G401 (cell line): ENCODE data around the gene GOLGA6D. TPM values are rescaled to one million over a fixed set of nuclear protein-coding genes. Genes with fewer than 3 reads are reported as not detected.
"Not testable (repeated sequence)": the region's sequence is repeated elsewhere in the genome, so short reads cannot be mapped to it uniquely, and the experiment has no call there.

Experiments used
- DNase-seq: peaks from one replicate; pipeline ENCODE4 v3.0.0-alpha.2; 2015; ENCODE audit warnings: low spot score
- in situ Hi-C: cut with HindIII; loops from 2 replicates; pipeline ENCODE4 v1.10.0; 2016; ENCODE audit warnings: low sequenced_read_pairs, mixed read lengths
- total RNA-seq: library from RNA; depleted of rRNA; stranded (reverse); fragments of >200 nt; shearing (Covaris generic); gene quantifications from 2 replicates; pipeline ENCODE4 v1.2.3, GENCODE V29; 2014; rRNA removed

The GOLGA6D gene
- not detected in 2 replicates for total RNA-seq

DNA sequence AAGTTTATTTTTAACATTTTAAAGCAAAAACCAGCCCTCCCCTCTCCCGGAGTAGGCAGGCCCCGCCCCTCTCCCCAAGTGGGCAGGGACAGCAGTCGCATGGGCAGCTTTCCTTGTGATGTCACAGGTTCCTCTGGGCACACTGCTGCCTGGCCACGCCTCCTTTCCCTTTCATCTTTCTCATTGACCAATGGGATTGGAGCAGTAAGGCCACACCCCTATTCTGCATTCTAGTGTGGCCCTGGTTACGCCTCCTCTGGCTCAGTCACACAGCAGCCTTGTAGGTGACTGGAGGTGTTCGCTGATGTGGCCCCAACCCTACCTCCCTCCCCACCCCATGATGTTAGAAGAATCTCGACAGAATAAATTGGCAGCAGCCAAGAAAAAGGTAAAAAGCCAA, at the start of gene GOLGA6D:
Gene GOLGA6D, plus strand, starts transcription at position 264 of the 400 bp plus-strand sequence. Its CDS starts 41 bp downstream, at position 305.
- DNase-seq, in situ Hi-C loops: not testable (repeated sequence)

- no peak for DNase-seq
- in situ Hi-C loops = no loop called here
Measured at GRCh38 chr15:75233504-75234190, 49.0 kb upstream of the GOLGA6D start.

- in situ Hi-C loops = no loop called here
- DNase-seq = no peak
Measured at GRCh38 chr15:75234191-75234810, 48.3 kb upstream of the GOLGA6D start.

- DNase-seq = no peak
- in situ Hi-C loops = no loop called here
Measured at GRCh38 chr15:75235051-75235673, 47.5 kb upstream of the GOLGA6D start.

DNA sequence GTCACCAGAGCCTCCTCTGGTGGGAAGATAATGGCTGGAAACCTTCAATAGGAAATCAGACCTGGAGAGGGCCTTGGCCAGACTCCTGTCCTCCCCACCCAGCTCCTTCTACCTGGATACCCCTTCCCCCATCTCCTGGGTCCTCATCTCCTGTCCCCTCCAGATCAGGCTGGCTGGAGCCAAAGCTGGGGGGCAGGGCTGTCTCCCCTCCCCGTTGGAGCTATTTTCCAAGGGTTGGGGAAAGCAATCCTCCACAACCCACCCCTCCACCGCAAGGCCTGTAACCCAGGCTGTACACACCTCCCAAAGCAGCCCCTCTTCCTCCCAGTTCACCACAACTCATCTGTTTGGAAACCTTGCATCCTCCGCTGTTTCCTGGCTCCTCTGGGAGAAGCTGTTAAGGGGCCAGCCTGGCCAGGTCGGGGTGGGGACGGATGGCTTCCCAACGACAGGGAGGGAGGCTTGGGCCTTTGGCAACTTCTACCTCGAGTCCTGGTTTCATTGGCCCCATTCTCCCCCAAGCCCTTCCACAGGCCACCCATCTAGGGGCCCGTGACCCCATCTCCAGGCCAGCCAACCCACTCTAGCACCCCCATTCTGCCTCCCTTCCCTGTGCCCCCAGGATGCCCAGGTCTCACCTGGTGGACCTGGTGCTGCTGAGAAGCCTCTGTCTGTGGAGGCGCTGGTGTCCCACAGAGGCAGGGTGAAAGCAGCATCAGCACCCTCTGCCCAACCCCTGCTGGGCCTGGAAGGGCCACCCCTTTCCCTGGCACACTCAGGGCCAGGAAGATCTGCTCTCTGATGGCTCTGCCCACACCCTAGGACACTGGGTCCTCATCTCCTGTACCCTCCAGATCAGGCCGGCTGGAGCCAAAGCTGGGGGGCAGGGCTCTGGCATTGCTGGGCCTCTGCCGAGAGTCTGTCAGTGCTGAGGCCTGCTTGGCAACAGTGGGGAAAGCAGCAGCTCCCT, 46.6 kb upstream of the GOLGA6D start:
- in situ Hi-C loops = no loop called here
- DNase-seq = no peak

DNA sequence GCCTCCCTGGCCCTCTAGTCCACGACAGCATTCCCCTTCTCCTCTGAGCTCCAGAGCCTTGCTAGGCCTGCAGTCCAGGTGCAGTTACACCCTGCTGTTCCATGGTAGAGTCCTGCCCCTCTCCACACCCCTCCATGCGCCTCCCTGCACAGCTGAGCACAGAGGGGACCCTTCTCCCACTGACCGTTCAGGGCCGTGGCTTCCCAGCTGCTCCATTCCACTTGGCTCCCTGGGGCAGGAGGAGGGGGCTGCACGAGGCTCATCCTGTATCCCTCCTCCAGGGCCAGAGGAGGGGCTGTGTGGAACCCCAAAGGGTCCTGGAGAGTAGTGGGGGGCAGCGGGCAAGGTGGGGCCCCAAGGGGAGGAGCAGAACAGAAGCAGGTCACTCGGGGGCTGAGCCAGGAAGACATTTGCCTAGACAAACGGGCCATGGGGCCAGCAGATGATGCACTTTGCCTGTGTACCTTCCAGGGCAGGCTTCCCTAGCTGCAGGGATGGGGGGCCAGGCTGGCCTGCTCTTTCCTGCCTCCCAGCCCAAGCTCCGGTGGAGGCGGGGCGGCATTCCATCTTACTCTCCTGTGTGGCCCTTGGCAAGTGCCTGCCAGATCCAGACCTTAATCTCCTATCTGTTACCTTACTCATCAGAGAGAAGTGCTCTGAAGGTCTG, 45.2 kb upstream of the GOLGA6D start:
- in situ Hi-C loops = no loop called here
- no peak for DNase-seq

DNA sequence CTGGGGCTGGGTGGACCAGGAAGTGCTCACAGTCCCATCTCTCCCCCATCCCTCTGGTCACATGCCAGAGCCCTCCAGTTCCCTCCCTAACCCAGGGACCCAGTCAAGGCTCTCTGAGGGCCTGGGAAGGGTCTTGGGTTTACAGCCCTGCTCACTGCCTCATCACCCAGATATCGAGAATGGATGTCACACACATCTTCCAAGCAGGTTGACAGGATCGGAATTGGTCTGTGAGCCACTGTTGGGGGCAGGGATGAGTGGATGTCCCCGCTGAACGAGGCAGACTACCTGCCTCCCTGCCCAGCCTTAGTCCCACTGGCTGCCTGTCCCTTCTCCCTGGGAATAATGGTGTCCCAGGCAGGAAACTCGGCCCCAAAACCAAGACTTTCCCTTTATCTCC, 44.5 kb upstream of the GOLGA6D start:
- in situ Hi-C loops = no loop called here
- no peak for DNase-seq

- in situ Hi-C loops, DNase-seq: not testable (repeated sequence)
Measured at GRCh38 chr15:75245741-75246140, 36.9 kb upstream of the GOLGA6D start.

DNA sequence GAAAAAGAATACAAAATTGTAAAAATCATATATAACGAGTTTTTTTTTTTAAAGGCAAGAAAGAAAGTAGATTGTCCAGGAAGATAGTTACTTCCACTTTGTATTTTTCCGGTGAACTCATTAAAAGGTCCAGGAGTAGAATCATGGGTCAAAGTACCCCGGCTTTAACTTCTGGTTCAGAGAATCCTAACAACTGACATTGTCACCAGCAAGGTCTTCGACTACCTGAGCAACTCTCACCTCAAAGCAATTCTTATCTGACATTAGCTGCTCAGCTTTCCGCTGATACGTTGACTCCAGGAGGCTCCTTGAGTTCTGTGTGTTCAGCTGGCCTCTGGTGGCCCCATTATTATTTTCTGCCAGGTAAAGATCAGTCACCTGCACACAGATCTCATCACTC, 33.6 kb upstream of the GOLGA6D start:
- in situ Hi-C loops, DNase-seq: not testable (repeated sequence)

GRCh38 chr15:75249726-75250125, 32.9 kb upstream of the GOLGA6D start:
- in situ Hi-C loops = no loop called here
- no peak for DNase-seq

GRCh38 chr15:75251343-75251742, 31.3 kb upstream of the GOLGA6D start:
- DNase-seq, in situ Hi-C loops: not testable (repeated sequence)

- in situ Hi-C loops, DNase-seq: not testable (repeated sequence)
Measured at GRCh38 chr15:75252285-75252684, 30.4 kb upstream of the GOLGA6D start.

DNA sequence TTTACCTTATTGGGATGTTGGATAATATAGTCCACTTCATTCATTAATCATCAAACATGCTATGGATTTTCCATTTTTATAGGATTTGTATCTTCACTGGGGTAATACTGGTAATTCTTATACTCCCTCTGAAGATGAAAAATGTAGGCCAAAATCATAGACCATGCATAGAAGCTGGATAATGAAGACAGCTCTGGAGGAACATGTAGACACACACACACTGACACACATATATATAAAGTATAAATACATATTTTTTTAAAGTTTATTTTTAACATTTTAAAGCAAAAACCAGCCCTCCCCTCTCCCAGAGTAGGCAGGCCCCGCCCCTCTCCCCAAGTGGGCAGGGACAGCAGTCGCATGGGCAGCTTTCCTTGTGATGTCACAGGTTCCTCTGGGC, 24.6 kb upstream of the GOLGA6D start, which contains the start of gene GOLGA6C:
Gene GOLGA6C, plus strand, starts transcription at position 301 of the 400 bp plus-strand sequence. CDS start 265 bp downstream, outside the sequence.
- in situ Hi-C loops, DNase-seq: not testable (repeated sequence)

- in situ Hi-C loops, DNase-seq: not testable (repeated sequence)
Measured at GRCh38 chr15:75258620-75259343, 23.9 kb upstream of the GOLGA6D start.

GRCh38 chr15:75259873-75260272, 22.8 kb upstream of the GOLGA6D start:
- in situ Hi-C loops, DNase-seq: not testable (repeated sequence)

GRCh38 chr15:75273751-75274359, 8.8 kb upstream of the GOLGA6D start:
- DNase-seq, in situ Hi-C loops: not testable (repeated sequence)

GRCh38 chr15:75274509-75275107, 8.0 kb upstream of the GOLGA6D start:
- peak; percentile 22 for DNase-seq
- in situ Hi-C loops = not testable (repeated sequence)
